ENCODE results near the gene ZPLD1.
A peak's percentile ranks its signal among the peaks of the same experiment; 100 is the strongest.

Gene ZPLD1

DNA sequence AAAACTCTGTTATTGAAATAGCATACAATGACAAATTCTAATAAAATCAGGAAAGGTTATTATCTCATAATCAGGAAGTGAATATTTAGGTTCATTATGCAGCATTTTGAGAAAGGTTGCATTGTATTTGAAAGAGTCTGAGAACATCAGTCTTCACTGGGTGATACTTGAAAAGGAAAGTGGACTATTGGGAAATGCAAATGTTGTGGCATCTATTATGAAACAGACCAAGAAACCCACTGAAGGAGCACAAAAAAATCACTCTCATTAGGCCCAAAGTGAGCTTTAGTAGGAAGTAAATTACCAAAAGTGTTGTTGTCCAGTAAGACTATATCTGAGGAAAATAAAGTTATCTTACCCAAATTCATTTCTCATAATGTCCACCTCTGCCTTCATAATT is 90.8 kb downstream of the ZPLD1 start:
- Histone ChIP-seq H3K27me3 (ENCODE audit: insufficient read depth, low read length, poor library complexity, severe bottlenecking) (no peaks in the 10 kb centered on the region), H3K9me3 (ENCODE audit: insufficient read depth, low read depth, low read length) (no peaks in the 10 kb centered on the region), H4K20me1 (ENCODE audit: insufficient read depth, low read length, poor library complexity, severe bottlenecking) (no peaks in the 10 kb centered on the region), H3K9ac (ENCODE audit: low read depth, low read length, poor library complexity, severe bottlenecking) (no peak overlapping the region), H2AFZ (ENCODE audit: low read length) (peak overlapping the region; percentile 17; the same call in 1 of the 2 replicates), H3K4me3 (ENCODE audit: low read length, poor library complexity, severe bottlenecking) (no peak overlapping the region), H3K4me2 (ENCODE audit: low read depth, low read length, poor library complexity, severe bottlenecking) (no peak overlapping the region), H3F3A (ENCODE audit: low read depth) (no peaks in the 10 kb centered on the region), H3K79me2 (ENCODE audit: insufficient read depth, low read length) (no peaks in the 10 kb centered on the region), H3K4me1 (ENCODE audit: insufficient read depth, low read length, poor library complexity, severe bottlenecking) (peaks cover 14% of the 10 kb centered on the region), H3K9me2 (replicated peaks; ENCODE audit: low read depth, low read length) (no peaks in the 10 kb centered on the region), H3K36me3 (ENCODE audit: insufficient read depth, low read length) (no peaks in the 10 kb centered on the region)
- no peak for TF ChIP-seq EZH2phosphoT487 (IDR thresholded peaks at IDR 0.05; ENCODE audit: borderline replicate concordance)
- TF ChIP-seq, protein P1, sequence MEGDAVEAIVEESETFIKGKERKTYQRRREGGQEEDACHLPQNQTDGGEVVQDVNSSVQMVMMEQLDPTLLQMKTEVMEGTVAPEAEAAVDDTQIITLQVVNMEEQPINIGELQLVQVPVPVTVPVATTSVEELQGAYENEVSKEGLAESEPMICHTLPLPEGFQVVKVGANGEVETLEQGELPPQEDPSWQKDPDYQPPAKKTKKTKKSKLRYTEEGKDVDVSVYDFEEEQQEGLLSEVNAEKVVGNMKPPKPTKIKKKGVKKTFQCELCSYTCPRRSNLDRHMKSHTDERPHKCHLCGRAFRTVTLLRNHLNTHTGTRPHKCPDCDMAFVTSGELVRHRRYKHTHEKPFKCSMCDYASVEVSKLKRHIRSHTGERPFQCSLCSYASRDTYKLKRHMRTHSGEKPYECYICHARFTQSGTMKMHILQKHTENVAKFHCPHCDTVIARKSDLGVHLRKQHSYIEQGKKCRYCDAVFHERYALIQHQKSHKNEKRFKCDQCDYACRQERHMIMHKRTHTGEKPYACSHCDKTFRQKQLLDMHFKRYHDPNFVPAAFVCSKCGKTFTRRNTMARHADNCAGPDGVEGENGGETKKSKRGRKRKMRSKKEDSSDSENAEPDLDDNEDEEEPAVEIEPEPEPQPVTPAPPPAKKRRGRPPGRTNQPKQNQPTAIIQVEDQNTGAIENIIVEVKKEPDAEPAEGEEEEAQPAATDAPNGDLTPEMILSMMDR (conservative IDR thresholded peaks at IDR 0.05; ENCODE audit: low read length) = no peak

DNA sequence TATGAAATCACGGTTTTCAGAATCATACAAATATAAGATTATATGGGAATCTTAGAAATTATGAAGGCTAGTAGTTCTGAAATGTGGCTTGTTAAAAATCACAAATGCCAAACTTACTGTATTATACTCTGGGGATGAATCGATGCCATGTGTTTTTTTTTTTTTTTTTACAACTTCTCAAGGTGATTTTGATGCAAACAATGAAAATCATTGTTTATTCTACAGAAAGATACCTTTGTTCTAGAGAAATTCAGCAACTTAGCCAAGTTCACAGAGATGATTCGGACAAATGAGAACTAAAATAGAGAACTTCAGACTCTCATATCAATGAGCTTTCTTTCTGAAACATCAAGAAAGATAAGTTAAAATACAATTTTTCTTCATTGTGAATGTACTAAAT is 92.0 kb downstream of the ZPLD1 start:
- H3K9ac ChIP-seq (ENCODE audit: low read depth, low read length, poor library complexity, severe bottlenecking) = no peak overlapping the region
- H3K4me1 ChIP-seq (ENCODE audit: insufficient read depth, low read length, poor library complexity, severe bottlenecking) = peaks cover 16% of the 10 kb centered on the region
- no peak overlapping the region for H2AFZ ChIP-seq (ENCODE audit: low read length)
- H3F3A ChIP-seq (ENCODE audit: low read depth) = no peaks in the 10 kb centered on the region
- H3K4me3 ChIP-seq (ENCODE audit: low read length, poor library complexity, severe bottlenecking) = no peak overlapping the region
- no peaks in the 10 kb centered on the region for H3K9me3 ChIP-seq (ENCODE audit: insufficient read depth, low read depth, low read length)
- H3K36me3 ChIP-seq (ENCODE audit: insufficient read depth, low read length) = no peaks in the 10 kb centered on the region
- no peaks in the 10 kb centered on the region for H3K79me2 ChIP-seq (ENCODE audit: insufficient read depth, low read length)
- H4K20me1 ChIP-seq (ENCODE audit: insufficient read depth, low read length, poor library complexity, severe bottlenecking) = no peaks in the 10 kb centered on the region
- no peaks in the 10 kb centered on the region for H3K27me3 ChIP-seq (ENCODE audit: insufficient read depth, low read length, poor library complexity, severe bottlenecking)
- H3K9me2 ChIP-seq (replicated peaks; ENCODE audit: low read depth, low read length) = no peaks in the 10 kb centered on the region
- H3K4me2 ChIP-seq (ENCODE audit: low read depth, low read length, poor library complexity, severe bottlenecking) = no peak overlapping the region
- TF ChIP-seq, protein P1 (conservative IDR thresholded peaks at IDR 0.05; ENCODE audit: low read length) = no peak

DNA sequence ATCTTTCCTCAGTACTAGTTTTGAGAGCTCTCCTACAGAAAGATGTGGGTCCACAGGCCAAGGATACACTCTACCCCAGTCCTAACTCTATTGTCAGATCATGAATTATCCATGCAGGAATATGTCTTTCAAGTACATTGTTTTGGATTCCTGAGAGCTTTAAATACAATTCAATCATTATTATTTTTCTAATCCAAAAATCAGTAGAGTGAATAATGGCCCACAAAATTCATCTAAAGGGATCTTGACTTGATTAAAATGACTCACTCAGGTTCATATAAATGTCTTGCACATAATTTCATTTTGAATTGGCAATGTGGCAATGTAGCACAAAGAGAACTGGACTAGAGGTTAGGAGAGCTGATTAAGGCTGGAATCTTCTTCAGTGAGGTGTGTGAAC is 93.9 kb downstream of the ZPLD1 start:
- Histone ChIP-seq H4K20me1 (ENCODE audit: insufficient read depth, low read length, poor library complexity, severe bottlenecking) (no peaks in the 10 kb centered on the region), H3K4me1 (ENCODE audit: insufficient read depth, low read length, poor library complexity, severe bottlenecking) (peaks cover 26% of the 10 kb centered on the region), H3K9me3 (ENCODE audit: insufficient read depth, low read depth, low read length) (no peaks in the 10 kb centered on the region), H3K4me3 (ENCODE audit: low read length, poor library complexity, severe bottlenecking) (no peak overlapping the region), H3K79me2 (ENCODE audit: insufficient read depth, low read length) (no peaks in the 10 kb centered on the region), H3K4me2 (ENCODE audit: low read depth, low read length, poor library complexity, severe bottlenecking) (no peak overlapping the region), H3K9ac (ENCODE audit: low read depth, low read length, poor library complexity, severe bottlenecking) (no peak overlapping the region), H3F3A (ENCODE audit: low read depth) (no peaks in the 10 kb centered on the region), H3K36me3 (ENCODE audit: insufficient read depth, low read length) (no peaks in the 10 kb centered on the region), H2AFZ (ENCODE audit: low read length) (no peak overlapping the region), H3K27me3 (ENCODE audit: insufficient read depth, low read length, poor library complexity, severe bottlenecking) (no peaks in the 10 kb centered on the region), H3K9me2 (replicated peaks; ENCODE audit: low read depth, low read length) (no peaks in the 10 kb centered on the region)
- TF ChIP-seq, protein P1 (conservative IDR thresholded peaks at IDR 0.05; ENCODE audit: low read length) = no peak
- no peak for TF ChIP-seq EZH2phosphoT487 (IDR thresholded peaks at IDR 0.05; ENCODE audit: borderline replicate concordance)
